ENCODE results near the gene DMD.
A peak's percentile ranks its signal among the peaks of the same experiment; 100 is the strongest.

The DMD gene

GRCh38 chrX:31252133-31252532, 1959.2 kb downstream of the DMD start:
- FAIRE-seq: no peak

GRCh38 chrX:31251336-31251735, 1960.0 kb downstream of the DMD start:
- FAIRE-seq: no peak

GRCh38 chrX:31245714-31246113, 1965.6 kb downstream of the DMD start:
- no peak for FAIRE-seq

DNA sequence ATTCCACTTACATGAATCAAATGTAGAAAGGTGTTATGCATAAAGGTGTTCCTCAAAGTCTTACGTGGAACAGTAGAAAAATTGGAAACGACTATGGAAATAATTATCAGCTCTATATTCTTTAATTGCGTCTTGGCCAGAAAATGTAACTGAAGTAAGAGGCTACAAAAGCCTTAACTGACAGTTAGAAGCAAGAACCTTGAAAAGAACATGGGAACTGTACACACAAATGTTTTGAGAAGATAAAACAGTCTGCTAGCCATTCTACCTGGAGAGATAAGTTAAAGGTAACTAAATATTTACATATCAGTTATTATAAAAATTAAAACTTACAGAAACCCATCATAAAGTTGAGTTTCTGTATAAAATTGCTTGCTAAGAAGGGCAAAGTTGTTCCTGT, 1967.5 kb downstream of the DMD start:
- no peak for FAIRE-seq

GRCh38 chrX:31240982-31241381, 1970.4 kb downstream of the DMD start:
- FAIRE-seq: no peak

- FAIRE-seq: no peak
These were observed 1974.2 kb downstream of the DMD start for GRCh38 chrX:31237189-31237588.

DNA sequence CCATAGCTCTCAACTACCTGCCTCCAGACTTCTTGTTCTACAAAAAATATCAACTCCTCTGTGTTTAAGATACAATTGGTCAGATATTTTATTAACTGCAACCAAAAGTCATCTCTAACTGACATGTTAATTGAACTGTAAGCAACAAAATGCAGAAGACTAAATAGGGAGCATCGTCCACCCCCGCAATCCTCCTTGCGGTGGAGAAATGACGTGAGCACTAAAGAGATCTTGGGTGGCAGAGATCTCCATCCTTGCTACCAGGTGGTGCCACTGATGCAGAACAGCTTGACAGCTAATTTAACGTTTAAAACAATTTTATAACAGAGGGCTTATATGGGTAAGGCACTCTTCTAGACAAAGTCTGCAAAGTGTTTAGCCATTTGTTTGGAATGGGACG, 1975.1 kb downstream of the DMD start:
- no peak for FAIRE-seq

GRCh38 chrX:31233941-31234496, 1977.3 kb downstream of the DMD start:
- FAIRE-seq: no peak

GRCh38 chrX:31232506-31232905, 1978.8 kb downstream of the DMD start:
- FAIRE-seq: no peak

GRCh38 chrX:31228909-31229308, 1982.4 kb downstream of the DMD start:
- no peak for FAIRE-seq

DNA sequence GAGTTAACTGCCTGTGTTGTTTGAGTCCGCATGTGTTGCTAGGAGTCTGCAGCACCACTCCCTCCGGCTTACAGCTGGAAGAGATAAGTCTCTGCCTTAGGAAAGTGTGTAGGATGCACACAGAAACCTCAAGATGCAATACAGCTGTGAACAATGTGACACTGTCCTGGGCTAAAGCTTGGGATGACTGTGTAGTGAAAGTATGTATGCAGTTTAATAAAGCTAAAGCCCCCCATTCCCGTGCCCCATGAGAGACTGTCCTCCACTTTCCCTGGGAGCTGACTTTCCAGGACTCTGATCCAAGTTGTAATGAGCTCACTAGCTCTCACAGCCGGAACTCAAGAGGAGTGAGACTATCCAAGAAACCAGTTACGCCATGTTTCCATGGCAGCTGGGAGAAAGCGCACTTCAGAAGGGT, 1982.9 kb downstream of the DMD start:
- FAIRE-seq: no peak

- no peak for FAIRE-seq
These were observed 1984.1 kb downstream of the DMD start for GRCh38 chrX:31227250-31227649.

- no peak for FAIRE-seq
These were observed 1985.5 kb downstream of the DMD start for GRCh38 chrX:31225819-31226218.

GRCh38 chrX:31224381-31225012, 1986.9 kb downstream of the DMD start:
- no peak for FAIRE-seq

GRCh38 chrX:31223817-31224216, 1987.5 kb downstream of the DMD start:
- no peak for FAIRE-seq

GRCh38 chrX:31222946-31223345, 1988.4 kb downstream of the DMD start:
- FAIRE-seq: no peak

GRCh38 chrX:31219174-31219573, 1992.2 kb downstream of the DMD start:
- FAIRE-seq: no peak

GRCh38 chrX:31217084-31217483, 1994.3 kb downstream of the DMD start:
- FAIRE-seq: no peak

DNA sequence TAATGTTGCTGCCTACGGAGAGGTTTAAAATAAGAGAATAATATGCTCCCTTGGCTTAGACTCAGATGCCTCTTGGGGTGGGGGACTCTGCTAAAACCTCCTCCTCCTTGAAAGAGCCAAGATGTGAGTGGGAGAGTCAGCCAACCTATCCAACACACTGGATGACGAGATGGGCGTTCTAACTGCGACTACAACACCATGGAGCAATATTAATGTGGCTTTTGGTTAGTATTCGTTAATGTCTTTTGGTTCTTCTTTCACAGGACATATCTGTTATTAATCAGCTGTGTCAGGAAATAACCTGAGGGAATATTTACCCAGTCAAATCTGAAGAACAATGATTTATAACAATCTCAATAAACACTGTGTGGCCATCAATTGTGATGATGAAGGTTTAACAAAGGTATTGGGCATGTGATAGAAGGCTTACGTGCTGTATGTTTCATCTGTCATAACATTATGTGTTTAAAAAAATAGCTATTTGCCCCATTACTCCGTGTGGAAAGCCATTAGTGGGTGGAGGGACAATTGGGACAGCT, 1996.0 kb downstream of the DMD start:
- no peak for FAIRE-seq

- FAIRE-seq: peak; percentile 38
These were observed 1997.4 kb downstream of the DMD start for GRCh38 chrX:31213941-31214340.

- FAIRE-seq: no peak
These were observed 1998.2 kb downstream of the DMD start for GRCh38 chrX:31212856-31213748.

DNA sequence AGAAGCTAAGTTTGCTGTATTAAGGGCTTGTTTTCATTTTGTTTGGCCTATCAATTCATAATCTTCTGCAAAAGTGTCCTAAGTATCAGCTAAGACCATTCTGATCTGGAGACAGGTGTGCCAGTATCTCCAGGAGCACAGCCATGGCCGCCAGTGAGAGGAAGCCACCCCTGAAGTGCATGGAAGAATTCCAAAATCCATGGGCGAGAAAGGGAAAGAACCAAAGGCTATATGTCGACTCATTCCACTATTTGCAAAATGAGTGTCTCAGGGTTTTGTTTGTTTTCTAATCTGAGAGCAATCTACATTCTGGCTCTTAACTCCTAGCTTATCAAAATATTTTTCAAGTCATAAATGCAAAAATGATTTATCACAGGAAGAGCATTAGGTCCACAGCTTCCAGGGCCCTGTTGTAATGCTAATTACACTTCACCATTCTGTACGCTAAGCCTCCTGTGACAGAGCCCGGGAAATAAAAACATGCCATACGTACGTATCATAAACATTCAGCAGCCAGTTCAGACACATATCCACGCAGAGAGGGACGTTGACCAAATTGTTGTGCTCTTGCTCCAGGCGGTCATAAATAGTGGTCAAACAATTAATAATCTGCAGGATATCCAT, 2002.2 kb downstream of the DMD start:
- FAIRE-seq: no peak

DNA sequence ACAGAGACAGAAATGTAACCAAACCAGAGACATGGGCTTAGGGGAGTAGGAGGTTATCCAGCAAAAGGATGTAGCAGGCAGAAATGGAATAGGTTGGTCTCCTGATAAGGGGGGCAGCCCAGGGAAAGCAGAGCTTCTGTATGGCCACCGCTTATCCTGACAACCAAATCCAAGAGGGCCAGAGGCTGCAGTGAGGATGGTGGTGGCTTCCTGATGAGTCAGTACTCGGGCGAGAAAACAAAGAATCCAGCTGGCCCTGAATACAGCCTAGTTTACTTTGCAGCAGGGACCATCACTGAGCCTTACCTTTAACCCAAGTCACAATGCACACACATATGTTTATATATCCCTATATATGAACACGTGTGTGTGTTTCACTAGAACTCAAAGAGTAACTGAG, 2009.8 kb downstream of the DMD start:
- no peak for FAIRE-seq
